Endodermal cell (in vitro differentiated cells): ENCODE measurements around the gene OR2V2. TPM values are rescaled to one million over a fixed set of nuclear protein-coding genes. Genes with fewer than 3 reads are reported as not detected.

Experiments
- DNase-seq: peaks from one replicate; pipeline ENCODE4 v3.0.0-alpha.2; 2017
- H3K27ac ChIP-seq: 2 replicates; pipeline ENCODE4 v1.5.1; 2013; ENCODE audit warnings: mild to moderate bottlenecking, low read depth, low read length, moderate library complexity
- H3K27me3 ChIP-seq: 2 replicates; pipeline ENCODE4 v1.6.1; 2013; ENCODE audit warnings: mild to moderate bottlenecking, low read length, moderate library complexity; ENCODE audit not compliant: insufficient read depth, control insufficient read depth, poor library complexity, severe bottlenecking
- H3K36me3 ChIP-seq: 2 replicates; pipeline ENCODE4 v1.7.0; 2013; ENCODE audit warnings: mild to moderate bottlenecking, low read length, moderate library complexity; ENCODE audit not compliant: control insufficient read depth, insufficient read depth
- H3K4me1 ChIP-seq: one replicate; pipeline ENCODE4 v1.7.0; 2013; ENCODE audit warnings: low read length; ENCODE audit not compliant: control insufficient read depth, insufficient read depth
- H3K4me3 ChIP-seq: 2 replicates; pipeline ENCODE4 v1.5.1; 2013; ENCODE audit warnings: mild to moderate bottlenecking, low read length, moderate library complexity
- H3K9ac ChIP-seq: 2 replicates; pipeline ENCODE4 v1.6.1; 2013; ENCODE audit warnings: mild to moderate bottlenecking, low read length, moderate library complexity; ENCODE audit not compliant: poor library complexity, severe bottlenecking; ENCODE audit errors: extremely low read depth
- H3K9me3 ChIP-seq: 2 replicates; pipeline ENCODE4 v1.6.1; 2013; ENCODE audit warnings: mild to moderate bottlenecking, low read length, moderate library complexity; ENCODE audit not compliant: control insufficient read depth
- H3K27ac Mint-ChIP-seq: 2 replicates; pipeline ENCODE4 v1.8.0; 2020; ENCODE audit warnings: mixed read lengths
- H3K27me3 Mint-ChIP-seq: 2 replicates; pipeline ENCODE4 v1.8.0; 2021; ENCODE audit warnings: mild to moderate bottlenecking, mixed read lengths; ENCODE audit not compliant: insufficient read depth
- H3K36me3 Mint-ChIP-seq: 2 replicates; pipeline ENCODE4 v1.8.0; 2020; ENCODE audit warnings: low read depth, mixed read lengths
- H3K4me1 Mint-ChIP-seq: 2 replicates; pipeline ENCODE4 v1.8.0; 2020; ENCODE audit warnings: mixed read lengths
- H3K4me3 Mint-ChIP-seq: 2 replicates; pipeline ENCODE4 v1.8.0; 2020; ENCODE audit warnings: mild to moderate bottlenecking, moderate library complexity, mixed read lengths
- H3K9me3 Mint-ChIP-seq: 2 replicates; pipeline ENCODE4 v1.8.0; 2020; ENCODE audit warnings: mild to moderate bottlenecking, mixed read lengths
- CTCF ChIP-seq: fragments of 200-600 bp; sonication (generic); conservative IDR thresholded peaks from 2 replicates; pipeline ENCODE4 v1.5.0; 2021; ENCODE audit warnings: antibody characterized with exemption, mild to moderate bottlenecking
- WGBS, 2 experiments: methylation state at CpG; one replicate each; pipeline versions ENCODE4 v1.1.5 to v1.1.7; 2013; ENCODE audit warnings: missing lambda C conversion rate in 2 of 2, mixed read lengths in 1 of 2; ENCODE audit not compliant: insufficient coverage in 1 of 2, insufficient read length in 1 of 2; 5-methylcytosine and 5-hydroxymethylcytosine counted together
- total RNA-seq, 2 donors: library from RNA; stranded (reverse); fragmentation: NEBNext Ultra II Directional in 1 of 2; extraction: Animal tissue kit (Norgen Biotek cat#: 25700) in 1 of 2; gene quantifications; 2 replicates in 1 of 2; 3 replicates in 1 of 2; pipeline ENCODE4 v1.2.1, GENCODE V29; 2021

OR2V2 gene
- total RNA-seq, 2 donors from 2014 or later: not detected

DNA sequence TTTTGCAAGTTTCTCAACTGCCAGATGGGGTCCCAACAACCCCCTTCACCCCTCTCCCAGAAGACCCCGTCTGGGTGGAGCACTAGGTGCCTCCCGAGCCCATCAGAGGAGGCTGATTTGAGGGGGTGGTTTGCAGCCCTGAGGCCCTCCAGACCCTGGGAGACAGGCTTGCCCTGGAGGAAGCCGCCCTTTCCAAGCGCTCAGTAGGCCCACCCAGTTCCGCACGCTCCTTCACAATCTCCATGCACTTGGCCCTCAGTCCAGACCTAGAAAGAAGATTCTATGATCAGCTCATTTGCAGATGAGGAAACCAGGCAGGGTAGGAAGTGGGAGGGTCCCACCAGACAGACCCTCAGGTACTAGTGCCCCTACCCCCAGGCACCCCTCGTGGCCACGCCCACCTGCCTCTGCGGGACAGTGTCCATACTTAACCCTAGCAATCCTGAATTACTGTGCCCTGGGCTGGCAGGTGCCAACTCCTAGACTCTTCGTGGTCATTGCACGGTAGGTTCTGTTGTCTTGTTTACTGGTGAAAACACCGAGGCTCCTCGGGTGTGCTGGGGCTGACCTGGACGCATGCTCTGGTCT is 38.7 kb upstream of the OR2V2 start:
- no peak overlapping the region for H3K9ac ChIP-seq
- no peak overlapping the region for H3K27ac Mint-ChIP-seq
- no peaks in the 10 kb centered on the region for H3K9me3 Mint-ChIP-seq
- DNase-seq: no peak
- 76 to 93% methylated on average over 7 to 14 of the region's 14 CpGs for WGBS, 2 experiments
- peaks cover 3% of the 10 kb centered on the region for H3K4me1 Mint-ChIP-seq
- no peaks in the 10 kb centered on the region for H3K36me3 ChIP-seq
- no peak overlapping the region for H3K4me3 ChIP-seq
- no peaks in the 10 kb centered on the region for H3K27me3 ChIP-seq
- H3K27me3 Mint-ChIP-seq: peaks cover 91% of the 10 kb centered on the region
- no peak overlapping the region for H3K27ac ChIP-seq
- H3K36me3 Mint-ChIP-seq: no peaks in the 10 kb centered on the region
- no peak overlapping the region for H3K4me3 Mint-ChIP-seq
- peaks cover 15% of the 10 kb centered on the region for H3K9me3 ChIP-seq
- no peaks in the 10 kb centered on the region for H3K4me1 ChIP-seq
- no peak for TF ChIP-seq CTCF

DNA sequence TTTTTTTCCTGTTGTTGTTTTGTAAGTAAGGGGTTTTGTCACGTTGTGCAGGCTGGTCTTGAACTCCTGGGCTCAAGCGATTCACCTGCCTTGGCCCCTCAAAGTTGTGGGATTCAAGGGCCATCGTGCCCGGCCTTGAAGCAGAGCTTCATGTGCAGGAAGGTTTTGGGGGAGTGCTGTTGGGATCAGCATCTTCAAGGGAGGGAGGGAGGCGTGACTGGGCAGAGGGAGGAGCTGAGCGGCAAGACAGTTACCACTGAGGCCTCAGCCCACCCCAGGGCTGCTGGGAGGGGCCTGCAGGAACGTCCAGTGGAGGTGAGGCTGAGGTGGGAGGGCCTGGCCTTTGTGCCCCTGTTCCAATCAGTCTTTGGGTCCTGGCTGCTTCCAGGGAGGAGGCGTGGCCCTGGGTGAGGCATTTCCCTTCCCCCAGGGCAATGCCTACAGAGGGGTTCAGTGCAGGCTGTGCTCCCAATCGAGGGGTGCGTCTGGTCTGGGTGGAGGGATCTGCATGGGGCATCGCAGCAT is 37.8 kb upstream of the OR2V2 start:
- Histone ChIP-seq H3K4me1 (no peaks in the 10 kb centered on the region), H3K9me3 (peaks cover 15% of the 10 kb centered on the region), H3K9ac (no peak overlapping the region), H3K27ac (no peak overlapping the region), H3K36me3 (no peaks in the 10 kb centered on the region), H3K27me3 (peaks cover 8% of the 10 kb centered on the region), H3K4me3 (no peak overlapping the region)
- Mint-ChIP-seq H3K36me3 (no peaks in the 10 kb centered on the region), H3K27ac (no peak overlapping the region), H3K4me1 (no peaks in the 10 kb centered on the region), H3K9me3 (peaks cover 8% of the 10 kb centered on the region), H3K4me3 (no peak overlapping the region), H3K27me3 (peaks cover 92% of the 10 kb centered on the region)
- peak; percentile 75 for DNase-seq
- no peak for TF ChIP-seq CTCF
- 73 to 80% methylated on average over 3 to 11 of the region's 11 CpGs for WGBS, 2 experiments

DNA sequence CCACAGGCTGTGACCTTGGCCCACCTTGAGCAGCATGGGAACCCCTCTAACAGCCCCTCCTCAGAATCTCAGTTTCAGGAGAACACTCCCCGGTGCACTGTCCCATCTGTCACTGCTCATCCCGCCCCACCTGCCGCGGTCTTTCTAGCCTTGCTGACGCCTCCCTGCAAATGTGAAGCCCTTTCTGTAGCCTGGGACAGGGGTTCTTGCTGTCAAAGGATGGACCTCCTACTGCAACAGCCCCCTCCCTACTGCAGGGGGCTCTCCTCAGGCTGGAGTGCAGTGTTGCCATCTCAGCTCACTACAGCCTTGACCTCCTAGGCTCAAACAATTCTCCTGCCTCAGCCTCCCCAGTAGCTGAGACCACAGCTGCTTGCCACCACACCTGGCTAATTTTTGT is 36.4 kb upstream of the OR2V2 start:
- no peaks in the 10 kb centered on the region for H3K4me1 Mint-ChIP-seq
- Histone ChIP-seq H3K27me3 (peaks cover 23% of the 10 kb centered on the region), H3K4me1 (no peaks in the 10 kb centered on the region), H3K9ac (no peak overlapping the region), H3K4me3 (no peak overlapping the region), H3K36me3 (no peaks in the 10 kb centered on the region), H3K9me3 (peaks cover 16% of the 10 kb centered on the region), H3K27ac (no peak overlapping the region)
- H3K9me3 Mint-ChIP-seq: peaks cover 9% of the 10 kb centered on the region
- WGBS, 2 experiments: 88 to 92% methylated on average over 4 to 5 of the region's 5 CpGs
- no peak overlapping the region for H3K4me3 Mint-ChIP-seq
- peaks cover 92% of the 10 kb centered on the region for H3K27me3 Mint-ChIP-seq
- no peak for DNase-seq
- no peak overlapping the region for H3K27ac Mint-ChIP-seq
- no peaks in the 10 kb centered on the region for H3K36me3 Mint-ChIP-seq
- TF ChIP-seq CTCF: peak; percentile 39
